RKO (cell line): ENCODE data around the gene CLCNKB.

ENCODE experiments used
- DNase-seq: peaks from one replicate; pipeline ENCODE4 v3.0.0-alpha.2; 2016; ENCODE audit warnings: low spot score

CLCNKB gene

GRCh38 chr1:16076031-16076864 lies 32.7 kb downstream of the CLCNKB start:
- DNase-seq = peak; percentile 93

GRCh38 chr1:16076865-16077238 lies 33.3 kb downstream of the CLCNKB start:
- no peak for DNase-seq

GRCh38 chr1:16077406-16078245 lies 34.0 kb downstream of the CLCNKB start:
- DNase-seq = peak; percentile 31

- DNase-seq = peak; percentile 80
These were observed 35.5 kb downstream of the CLCNKB start for GRCh38 chr1:16078925-16079656.

GRCh38 chr1:16080422-16081150 lies 37.0 kb downstream of the CLCNKB start:
- DNase-seq = no peak

GRCh38 chr1:16081636-16082035 lies 38.1 kb downstream of the CLCNKB start:
- DNase-seq = no peak

- peak; percentile 56 for DNase-seq
These were observed 38.9 kb downstream of the CLCNKB start for GRCh38 chr1:16082283-16083038.

- no peak for DNase-seq
These were observed 39.9 kb downstream of the CLCNKB start for GRCh38 chr1:16083486-16083885.

- DNase-seq = no peak
These were observed 41.9 kb downstream of the CLCNKB start for GRCh38 chr1:16085522-16085921.

GRCh38 chr1:16087733-16088132 lies 44.2 kb downstream of the CLCNKB start:
- no peak for DNase-seq

- DNase-seq = no peak
These were observed 44.8 kb downstream of the CLCNKB start for GRCh38 chr1:16088351-16088911.

- DNase-seq = peak; percentile 66
These were observed 45.4 kb downstream of the CLCNKB start for GRCh38 chr1:16088996-16089395.

GRCh38 chr1:16090076-16090826 lies 46.7 kb downstream of the CLCNKB start:
- DNase-seq = no peak

- no peak for DNase-seq
These were observed 47.7 kb downstream of the CLCNKB start for GRCh38 chr1:16091296-16091695.

GRCh38 chr1:16092097-16092922 lies 48.7 kb downstream of the CLCNKB start:
- no peak for DNase-seq

GRCh38 chr1:16092923-16093511 lies 49.4 kb downstream of the CLCNKB start:
- no peak for DNase-seq

GRCh38 chr1:16093611-16094010 lies 50.0 kb downstream of the CLCNKB start:
- no peak for DNase-seq

GRCh38 chr1:16094453-16095158 lies 51.0 kb downstream of the CLCNKB start:
- no peak for DNase-seq
